NCI-H748 (cell line): Measurements from ENCODE around the gene TAF4.
"Not testable (repeated sequence)": the region's sequence is repeated elsewhere in the genome, so short reads cannot be mapped to it uniquely, and the experiment has no call there.

Experiments
- DNase-seq: peaks from one replicate; lab custom pipeline; 2025; ENCODE audit not compliant: unreplicated experiment; lab: John Stamatoyannopoulos, UW

The TAF4 gene

GRCh38 chr20:62080249-62080990, 14.7 kb upstream of the TAF4 start:
- no peak for DNase-seq

- no peak for DNase-seq
These were observed 13.5 kb upstream of the TAF4 start for GRCh38 chr20:62079166-62079565.

GRCh38 chr20:62073323-62073722, 7.6 kb upstream of the TAF4 start:
- DNase-seq: no peak

- DNase-seq: not testable (repeated sequence)
These were observed 6.2 kb upstream of the TAF4 start for GRCh38 chr20:62071669-62072430.

- DNase-seq: no peak
These were observed 4.1 kb upstream of the TAF4 start for GRCh38 chr20:62069741-62070216.

- DNase-seq: no peak
These were observed 3.3 kb upstream of the TAF4 start for GRCh38 chr20:62068997-62069396.

GRCh38 chr20:62067547-62068260, 2.0 kb upstream of the TAF4 start:
- no peak for DNase-seq

- DNase-seq: peak; percentile 20
These were observed 1.3 kb upstream of the TAF4 start for GRCh38 chr20:62066983-62067433.

GRCh38 chr20:62066339-62066982, 780 bp upstream of the TAF4 start:
- peak; percentile 79 for DNase-seq

GRCh38 chr20:62064770-62065673, 659 bp downstream of the TAF4 start:
- DNase-seq: peak; percentile 23

GRCh38 chr20:62063981-62064769, 1.5 kb downstream of the TAF4 start:
- DNase-seq: peak; percentile 9

- DNase-seq: peak; percentile 24
These were observed 2.2 kb downstream of the TAF4 start for GRCh38 chr20:62063315-62063980.

- no peak for DNase-seq
These were observed 2.9 kb downstream of the TAF4 start for GRCh38 chr20:62062661-62063314.

- DNase-seq: no peak
These were observed 3.7 kb downstream of the TAF4 start for GRCh38 chr20:62061851-62062423.

- no peak for DNase-seq
These were observed 4.8 kb downstream of the TAF4 start for GRCh38 chr20:62060631-62061541.

- DNase-seq: no peak
These were observed 5.6 kb downstream of the TAF4 start for GRCh38 chr20:62059920-62060630.
